Muscle of back (tissue), 10 donors: Measurements from ENCODE around the gene SEPTIN11. TPM values are rescaled to one million over a fixed set of nuclear protein-coding genes. Genes with fewer than 3 reads are reported as not detected.

ENCODE experiments used
- polyA plus RNA-seq, 10 donors: library from polyadenylated mRNA; unstranded; fragments of 120-200 nt; gene quantifications; one replicate each; pipeline ENCODE4 v1.2.1, GENCODE V29; 2013; ENCODE audit not compliant: insufficient read length in 10 of 10

Gene SEPTIN11
- polyA plus RNA-seq, 10 donors = 229 to 360 (median 275) TPM

Other genes with a start within 250 kb of the SEPTIN11 start
- gene SOWAHB, start 51.6 kb upstream of the SEPTIN11 start, polyA plus RNA-seq = under 1 TPM in 8 of 10 donors, not detected in 2; 0.07 to 0.39 (median 0.09) TPM
- 100 to 1,000 TPM; 226 to 299 (median 263) TPM for gene CCNI, start 126.2 kb downstream of the SEPTIN11 start, polyA plus RNA-seq
- 100 to 1,000 TPM in 8 of 10 donors, 10 to 100 TPM in 2; 93.5 to 148 (median 120) TPM for gene CCNG2, start 207.5 kb downstream of the SEPTIN11 start, polyA plus RNA-seq